HCT116 (cell line): ENCODE data around the gene CYTIP. TPM values are rescaled to one million over a fixed set of nuclear protein-coding genes. Genes with fewer than 3 reads are reported as not detected.

Source experiments
- ATAC-seq: fragments of 200-7000 bp; cut with Tn5 transposase; 2 replicates; pipeline ENCODE4 v1.9.1; 2020; ENCODE audit warnings: mild to moderate bottlenecking, moderate library complexity
- BruUV-seq: library from RNA; stranded (reverse); fragments of 400-500 nt; replicated peaks from 2 replicates; lab custom pipeline; 2021; lab: Mats Ljungman, UMichigan
- CTCF ChIA-PET: fragments of 300-600 bp; sonication (Branson Sonifier 250); formaldehyde crosslinking; loops from one replicate; lab custom pipeline; 2021; ENCODE audit warnings: antibody characterized with exemption; lab: Charles Lee
- POLR2A ChIA-PET: fragments of 300-600, 350-600 bp; sonication (Branson Sonifier 250); formaldehyde crosslinking; loops from one replicate; lab custom pipeline; 2021; ENCODE audit warnings: antibody characterized with exemption; lab: Charles Lee
- RAD21 ChIA-PET, 2 experiments: fragments of 300-600 bp; sonication (Branson Sonifier 250); formaldehyde crosslinking; loops; one replicate each; lab custom pipeline; 2023; ENCODE audit warnings: low total read pairs in 2 of 2; ENCODE audit not compliant: uncharacterized antibody in 2 of 2, unreplicated experiment in 2 of 2, low non-redundant PET in 1 of 2; lab: Charles Lee
- DNase-seq: peaks from one replicate; pipeline ENCODE4 v3.0.0-alpha.2; 2010; ENCODE audit warnings: low read depth, low spot score
- H2AFZ ChIP-seq: fragments of 200-600 bp; shearing (Covaris generic), sonication (generic); 2 replicates; pipeline ENCODE4 v1.6.1; 2017; ENCODE audit warnings: low read depth, mixed run types, mixed read lengths, antibody characterized with exemption, low read length; ENCODE audit not compliant: poor library complexity, severe bottlenecking
- H3K27ac ChIP-seq: 2 replicates; pipeline ENCODE4 v1.5.1; 2012; ENCODE audit warnings: low read depth, low read length
- H3K27me3 ChIP-seq: fragments of 200-600 bp; sonication (generic); 2 replicates; pipeline ENCODE4 v1.6.1; 2016; ENCODE audit warnings: mixed run types, low read length, mixed read lengths; ENCODE audit not compliant: insufficient read depth
- H3K36me3 ChIP-seq, 2 experiments: fragments of 200-500 bp in 1 of 2; fragments of 200-600 bp in 1 of 2; sonication (Bioruptor generic) in 1 of 2; sonication (generic) in 1 of 2; 2 replicates each; pipeline versions ENCODE4 v1.5.1 to v1.6.1; 2014 to 2016; ENCODE audit warnings: low read length in 2 of 2, inconsistent platforms in 1 of 2, mixed read lengths in 1 of 2, mixed run types in 1 of 2; ENCODE audit not compliant: insufficient read depth in 2 of 2, control insufficient read depth in 1 of 2
- H3K4me1 ChIP-seq, 2 experiments: fragments of 200-600 bp in 1 of 2; sonication (generic) in 1 of 2; 2 replicates each; pipeline versions ENCODE4 v1.5.1 to v1.6.1; 2012 to 2017; ENCODE audit warnings: low read length in 2 of 2, inconsistent platforms in 1 of 2, mild to moderate bottlenecking in 1 of 2, mixed read lengths in 1 of 2, mixed run types in 1 of 2, moderate library complexity in 1 of 2; ENCODE audit not compliant: insufficient read depth in 2 of 2, control insufficient read depth in 1 of 2
- H3K4me2 ChIP-seq: fragments of 200-600 bp; sonication (generic); 2 replicates; pipeline ENCODE4 v1.6.1; 2017; ENCODE audit warnings: mixed run types, low read length, mixed read lengths
- H3K4me3 ChIP-seq, 2 experiments: fragments of 200-600 bp in 1 of 2; sonication (generic) in 1 of 2; replicated peaks in 1 of 2; 2 replicates each; pipeline ENCODE4 v1.5.1; 2011 to 2016; ENCODE audit warnings: low read length in 2 of 2, control low read depth in 1 of 2, low read depth in 1 of 2, mild to moderate bottlenecking in 1 of 2, mixed read lengths in 1 of 2, mixed run types in 1 of 2
- H3K79me2 ChIP-seq: fragments of 200-600 bp; sonication (generic); 2 replicates; pipeline ENCODE4 v1.6.1; 2017; ENCODE audit warnings: mild to moderate bottlenecking, mixed run types, low read length, moderate library complexity, mixed read lengths; ENCODE audit not compliant: insufficient read depth
- H3K9ac ChIP-seq: fragments of 200-600 bp; sonication (generic); 2 replicates; pipeline ENCODE4 v1.6.1; 2016; ENCODE audit warnings: low read length, mixed read lengths
- H3K9me2 ChIP-seq: fragments of 200-600 bp; sonication (generic), shearing (Covaris generic); 2 replicates; pipeline ENCODE4 v1.6.1; 2017; ENCODE audit warnings: mixed run types, mild to moderate bottlenecking, moderate library complexity; ENCODE audit not compliant: insufficient read depth
- H3K9me3 ChIP-seq, 2 experiments: fragments of 200-500 bp in 1 of 2; fragments of 200-600 bp in 1 of 2; sonication (Bioruptor generic) in 1 of 2; sonication (generic) in 1 of 2; 2 replicates each; pipeline ENCODE4 v1.6.1; 2014 to 2017; ENCODE audit warnings: low read length in 2 of 2, mixed read lengths in 2 of 2, inconsistent platforms in 1 of 2, low read depth in 1 of 2, mild to moderate bottlenecking in 1 of 2, mixed run types in 1 of 2, moderate library complexity in 1 of 2; ENCODE audit not compliant: control insufficient read depth in 1 of 2, insufficient read depth in 1 of 2
- H4K20me1 ChIP-seq: fragments of 200-600 bp; sonication (generic), shearing (Covaris generic); 2 replicates; pipeline ENCODE4 v1.6.1; 2017; ENCODE audit warnings: mixed run types, mild to moderate bottlenecking, moderate library complexity; ENCODE audit not compliant: insufficient read depth
- EGR1 ChIP-seq: IDR thresholded peaks from 2 replicates; pipeline ENCODE4 v1.6.1; 2012; ENCODE audit warnings: low read depth
- ELF1 ChIP-seq: IDR thresholded peaks from 2 replicates; pipeline ENCODE4 v1.6.1; 2012; ENCODE audit warnings: low read depth, borderline replicate concordance
- EZH2phosphoT487 ChIP-seq: fragments of 200-600 bp; IDR thresholded peaks from 2 replicates; pipeline ENCODE4 v1.6.1; 2018; ENCODE audit warnings: antibody characterized with exemption, borderline replicate concordance
- JUND ChIP-seq: IDR thresholded peaks from 2 replicates; pipeline ENCODE4 v1.6.1; 2012
- SIN3A ChIP-seq: IDR thresholded peaks from 2 replicates; pipeline ENCODE4 v1.6.1; 2012; ENCODE audit warnings: low read depth
- YY1 ChIP-seq: IDR thresholded peaks from 2 replicates; pipeline ENCODE4 v1.6.1; 2011; ENCODE audit warnings: low read length, low read depth, moderate library complexity, mild to moderate bottlenecking; ENCODE audit not compliant: insufficient replicate concordance; ENCODE audit errors: extremely low read depth
- ZNF274 ChIP-seq: fragments of 200-500 bp; sonication (Bioruptor generic); IDR thresholded peaks from 2 replicates; pipeline ENCODE4 v1.6.1; 2014; ENCODE audit warnings: mild to moderate bottlenecking, low read depth, low read length, inconsistent platforms
- intact Hi-C: fragments of 100-400 bp; cut with micrococcal nuclease; formaldehyde crosslinking; loops from 2 replicates; pipeline ENCODE4 v1.10.0; 2022
- total RNA-seq: library from RNA; stranded (reverse); gene quantifications from one replicate; pipeline ENCODE4 v1.2.1, GENCODE V29; 2021; ENCODE audit not compliant: unreplicated experiment
- TF ChIP-seq, protein P1 (sequence below): IDR thresholded peaks from 2 replicates; pipeline ENCODE4 v1.6.1; 2012; ENCODE audit warnings: low read depth
- TF ChIP-seq, protein P2 (sequence below): IDR thresholded peaks from 2 replicates; pipeline ENCODE4 v1.6.1; 2012

Gene CYTIP
- total RNA-seq, 1 experiment from 2014 or later: 0.64 TPM

DNA sequence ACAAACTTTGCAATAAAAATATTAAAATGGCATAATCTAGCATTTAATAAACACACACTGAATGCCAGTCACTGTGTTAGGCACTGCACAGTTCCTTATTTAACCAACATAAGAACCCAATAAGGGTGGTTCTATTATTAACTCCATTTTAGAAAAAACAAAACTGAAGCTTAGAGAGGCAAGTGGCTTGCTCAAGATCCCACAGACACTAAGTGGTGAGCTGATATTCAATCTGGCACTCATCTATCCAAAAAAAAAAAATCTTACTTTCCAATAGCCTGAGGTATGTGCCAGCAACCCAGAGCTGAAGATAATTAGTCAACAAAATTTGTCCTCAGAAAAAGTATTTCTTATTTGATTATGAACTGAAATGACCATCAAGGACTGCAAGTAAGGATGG, 799 bp downstream of the CYTIP start:
- DNase-seq (no peak), ATAC-seq (no peak)
- no peak overlapping the region for H3K4me3 ChIP-seq
- H3K4me2 ChIP-seq: no peak overlapping the region
- ChIA-PET CTCF (no interaction called here), POLR2A (no interaction called here), RAD21 (no interaction called here)
- no TSS peak for BruUV-seq
- H3K27ac ChIP-seq: no peak overlapping the region
- no peaks in the 10 kb centered on the region for H3K9me2 ChIP-seq
- H3K4me1 ChIP-seq: no peaks in the 10 kb centered on the region
- TF ChIP-seq ZNF274: no peak
- TF ChIP-seq EZH2phosphoT487: no peak
- TF ChIP-seq YY1: no peak
- TF ChIP-seq JUND: no peak
- TF ChIP-seq, protein P1, sequence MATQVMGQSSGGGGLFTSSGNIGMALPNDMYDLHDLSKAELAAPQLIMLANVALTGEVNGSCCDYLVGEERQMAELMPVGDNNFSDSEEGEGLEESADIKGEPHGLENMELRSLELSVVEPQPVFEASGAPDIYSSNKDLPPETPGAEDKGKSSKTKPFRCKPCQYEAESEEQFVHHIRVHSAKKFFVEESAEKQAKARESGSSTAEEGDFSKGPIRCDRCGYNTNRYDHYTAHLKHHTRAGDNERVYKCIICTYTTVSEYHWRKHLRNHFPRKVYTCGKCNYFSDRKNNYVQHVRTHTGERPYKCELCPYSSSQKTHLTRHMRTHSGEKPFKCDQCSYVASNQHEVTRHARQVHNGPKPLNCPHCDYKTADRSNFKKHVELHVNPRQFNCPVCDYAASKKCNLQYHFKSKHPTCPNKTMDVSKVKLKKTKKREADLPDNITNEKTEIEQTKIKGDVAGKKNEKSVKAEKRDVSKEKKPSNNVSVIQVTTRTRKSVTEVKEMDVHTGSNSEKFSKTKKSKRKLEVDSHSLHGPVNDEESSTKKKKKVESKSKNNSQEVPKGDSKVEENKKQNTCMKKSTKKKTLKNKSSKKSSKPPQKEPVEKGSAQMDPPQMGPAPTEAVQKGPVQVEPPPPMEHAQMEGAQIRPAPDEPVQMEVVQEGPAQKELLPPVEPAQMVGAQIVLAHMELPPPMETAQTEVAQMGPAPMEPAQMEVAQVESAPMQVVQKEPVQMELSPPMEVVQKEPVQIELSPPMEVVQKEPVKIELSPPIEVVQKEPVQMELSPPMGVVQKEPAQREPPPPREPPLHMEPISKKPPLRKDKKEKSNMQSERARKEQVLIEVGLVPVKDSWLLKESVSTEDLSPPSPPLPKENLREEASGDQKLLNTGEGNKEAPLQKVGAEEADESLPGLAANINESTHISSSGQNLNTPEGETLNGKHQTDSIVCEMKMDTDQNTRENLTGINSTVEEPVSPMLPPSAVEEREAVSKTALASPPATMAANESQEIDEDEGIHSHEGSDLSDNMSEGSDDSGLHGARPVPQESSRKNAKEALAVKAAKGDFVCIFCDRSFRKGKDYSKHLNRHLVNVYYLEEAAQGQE: no peak
- no peak for TF ChIP-seq ELF1
- TF ChIP-seq, protein P2, sequence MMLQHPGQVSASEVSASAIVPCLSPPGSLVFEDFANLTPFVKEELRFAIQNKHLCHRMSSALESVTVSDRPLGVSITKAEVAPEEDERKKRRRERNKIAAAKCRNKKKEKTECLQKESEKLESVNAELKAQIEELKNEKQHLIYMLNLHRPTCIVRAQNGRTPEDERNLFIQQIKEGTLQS: no peak
- no peak for TF ChIP-seq SIN3A
- TF ChIP-seq EGR1: no peak
- no peaks in the 10 kb centered on the region for H3K36me3 ChIP-seq
- H3K9ac ChIP-seq: no peak overlapping the region
- no peaks in the 10 kb centered on the region for H3K9me3 ChIP-seq
- no peaks in the 10 kb centered on the region for H4K20me1 ChIP-seq
- no peaks in the 10 kb centered on the region for H3K79me2 ChIP-seq
- intact Hi-C loops: no loop called here
- no peak overlapping the region for H2AFZ ChIP-seq
- no peaks in the 10 kb centered on the region; the same call in 1 of the 2 replicates for H3K27me3 ChIP-seq
